GM12873 (cell line): ENCODE results near the gene ZNF428.

ENCODE experiments used
- TF ChIP-seq, protein P1 (sequence below): IDR thresholded peaks from 2 replicates; pipeline ENCODE4 v1.5.1; 2012; ENCODE audit warnings: low read depth, mild to moderate bottlenecking, moderate library complexity, low read length, control low read depth; ENCODE audit not compliant: insufficient read depth; ENCODE audit errors: missing control alignments

The ZNF428 gene

DNA sequence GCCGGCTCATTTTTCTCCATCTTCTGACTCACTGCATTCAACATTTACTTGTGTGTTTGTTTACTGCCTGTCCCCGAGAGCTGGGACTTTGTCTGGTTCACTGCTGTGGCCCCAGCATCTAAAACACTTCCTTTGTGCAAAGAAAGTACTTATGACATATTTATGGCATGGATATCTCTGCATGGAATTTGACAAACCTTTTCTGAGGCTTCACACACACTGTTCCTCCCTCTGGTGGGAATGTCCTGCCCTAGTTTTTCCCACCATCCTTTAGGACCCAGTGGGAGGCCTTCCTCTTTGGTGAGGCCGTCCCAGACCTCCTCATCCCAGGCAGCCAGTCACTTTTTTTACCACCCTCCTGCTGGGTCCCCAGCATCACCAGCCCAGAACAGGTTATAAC lies 8.9 kb downstream of the ZNF428 start:
- TF ChIP-seq, protein P1, sequence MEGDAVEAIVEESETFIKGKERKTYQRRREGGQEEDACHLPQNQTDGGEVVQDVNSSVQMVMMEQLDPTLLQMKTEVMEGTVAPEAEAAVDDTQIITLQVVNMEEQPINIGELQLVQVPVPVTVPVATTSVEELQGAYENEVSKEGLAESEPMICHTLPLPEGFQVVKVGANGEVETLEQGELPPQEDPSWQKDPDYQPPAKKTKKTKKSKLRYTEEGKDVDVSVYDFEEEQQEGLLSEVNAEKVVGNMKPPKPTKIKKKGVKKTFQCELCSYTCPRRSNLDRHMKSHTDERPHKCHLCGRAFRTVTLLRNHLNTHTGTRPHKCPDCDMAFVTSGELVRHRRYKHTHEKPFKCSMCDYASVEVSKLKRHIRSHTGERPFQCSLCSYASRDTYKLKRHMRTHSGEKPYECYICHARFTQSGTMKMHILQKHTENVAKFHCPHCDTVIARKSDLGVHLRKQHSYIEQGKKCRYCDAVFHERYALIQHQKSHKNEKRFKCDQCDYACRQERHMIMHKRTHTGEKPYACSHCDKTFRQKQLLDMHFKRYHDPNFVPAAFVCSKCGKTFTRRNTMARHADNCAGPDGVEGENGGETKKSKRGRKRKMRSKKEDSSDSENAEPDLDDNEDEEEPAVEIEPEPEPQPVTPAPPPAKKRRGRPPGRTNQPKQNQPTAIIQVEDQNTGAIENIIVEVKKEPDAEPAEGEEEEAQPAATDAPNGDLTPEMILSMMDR: no peak

DNA sequence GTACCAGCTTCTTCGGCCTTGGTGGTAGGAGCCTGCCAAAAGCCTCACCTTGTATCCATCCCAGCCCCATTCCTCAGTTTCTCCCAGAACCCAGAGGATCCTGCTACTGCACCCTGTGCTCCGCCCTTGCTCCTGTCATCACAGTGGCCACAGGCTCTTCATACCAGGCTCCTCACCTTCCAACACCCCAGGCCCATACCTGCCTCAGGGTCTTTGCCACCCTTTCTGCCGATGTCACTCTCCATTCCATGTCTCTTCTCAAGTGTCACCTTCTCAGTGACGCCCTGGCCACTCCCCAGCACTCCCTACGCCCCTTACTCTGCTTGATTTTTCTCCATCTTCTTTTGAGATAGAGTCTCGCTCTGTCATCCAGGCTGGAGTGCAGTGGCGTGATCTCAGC lies 9.6 kb downstream of the ZNF428 start:
- TF ChIP-seq, protein P1: no peak

DNA sequence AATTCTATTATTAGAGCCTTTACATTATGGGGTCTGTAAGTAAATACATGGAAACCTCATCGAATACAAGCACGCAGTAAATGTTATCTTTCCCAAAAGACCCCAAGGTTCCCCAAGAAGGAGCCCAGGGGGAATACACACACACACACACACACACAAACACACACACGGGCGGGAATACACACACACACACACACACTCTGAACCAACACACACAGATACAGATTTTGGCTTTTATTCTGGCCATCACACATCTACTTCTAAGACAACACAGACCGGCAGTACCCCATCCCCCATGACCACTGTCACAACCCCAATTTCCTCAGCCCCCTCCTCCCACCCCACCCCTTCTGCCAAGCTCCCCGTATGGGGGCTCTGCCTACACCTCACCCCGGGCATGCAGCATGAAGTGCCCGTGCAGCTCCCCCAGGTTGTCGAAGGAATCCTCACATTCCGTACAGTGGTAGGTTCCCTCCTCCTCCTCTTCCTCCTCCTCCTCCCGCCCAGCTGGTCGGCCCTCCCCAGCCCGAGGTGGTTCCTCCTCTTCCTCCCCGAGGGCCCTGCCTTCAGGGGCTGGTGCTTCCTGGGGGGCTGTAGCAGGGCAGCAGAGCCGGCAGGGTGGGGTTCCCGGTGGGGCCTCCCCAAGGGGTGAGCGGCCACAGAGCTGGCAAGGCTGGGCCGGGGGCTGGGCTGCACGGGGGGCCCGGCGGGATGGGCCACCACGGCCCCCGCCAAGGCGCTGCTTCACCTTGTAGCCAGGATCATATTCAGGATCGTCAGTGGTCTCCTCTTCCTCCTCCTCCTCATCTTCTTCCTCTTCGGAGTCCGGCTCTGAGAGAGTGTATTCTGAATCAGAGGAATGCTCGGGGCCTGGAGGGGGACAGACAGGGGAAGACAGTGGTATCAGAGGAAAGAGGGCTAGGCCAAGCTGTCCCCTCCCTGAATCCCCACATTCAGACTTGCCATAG lies 11.9 kb downstream of the ZNF428 start:
- TF ChIP-seq, protein P1: no peak

DNA sequence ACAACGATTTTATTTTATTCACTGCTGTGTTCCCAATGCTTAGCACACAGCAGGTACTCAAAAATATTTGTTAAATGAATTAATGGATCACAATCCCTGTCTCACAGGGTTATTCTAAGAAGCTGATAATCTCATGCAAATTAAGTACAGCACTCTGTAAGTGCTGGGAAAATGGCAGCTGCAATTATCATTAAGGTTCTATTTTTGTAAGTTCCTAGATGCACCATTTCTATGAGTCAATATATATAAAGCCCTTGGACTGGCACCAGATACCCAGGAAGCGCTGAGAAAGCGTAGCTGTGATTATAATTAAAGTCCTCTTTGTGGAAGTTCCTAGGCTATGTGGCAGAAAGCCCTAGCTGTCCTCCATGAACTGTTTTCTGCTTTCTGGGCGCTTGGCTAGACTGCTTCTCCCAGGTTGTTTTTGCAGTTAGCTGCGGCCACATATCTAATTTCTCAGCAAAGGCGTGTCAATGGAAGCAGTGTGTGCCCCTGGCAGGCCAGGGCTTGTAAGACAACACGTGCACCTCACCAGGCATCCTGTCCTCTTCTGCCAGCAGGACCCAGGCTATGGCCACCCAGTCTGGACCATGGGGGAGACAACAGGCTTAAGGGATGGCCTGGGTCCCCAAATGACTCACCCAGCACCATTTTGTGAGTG lies 12.7 kb downstream of the ZNF428 start:
- TF ChIP-seq, protein P1: no peak

DNA sequence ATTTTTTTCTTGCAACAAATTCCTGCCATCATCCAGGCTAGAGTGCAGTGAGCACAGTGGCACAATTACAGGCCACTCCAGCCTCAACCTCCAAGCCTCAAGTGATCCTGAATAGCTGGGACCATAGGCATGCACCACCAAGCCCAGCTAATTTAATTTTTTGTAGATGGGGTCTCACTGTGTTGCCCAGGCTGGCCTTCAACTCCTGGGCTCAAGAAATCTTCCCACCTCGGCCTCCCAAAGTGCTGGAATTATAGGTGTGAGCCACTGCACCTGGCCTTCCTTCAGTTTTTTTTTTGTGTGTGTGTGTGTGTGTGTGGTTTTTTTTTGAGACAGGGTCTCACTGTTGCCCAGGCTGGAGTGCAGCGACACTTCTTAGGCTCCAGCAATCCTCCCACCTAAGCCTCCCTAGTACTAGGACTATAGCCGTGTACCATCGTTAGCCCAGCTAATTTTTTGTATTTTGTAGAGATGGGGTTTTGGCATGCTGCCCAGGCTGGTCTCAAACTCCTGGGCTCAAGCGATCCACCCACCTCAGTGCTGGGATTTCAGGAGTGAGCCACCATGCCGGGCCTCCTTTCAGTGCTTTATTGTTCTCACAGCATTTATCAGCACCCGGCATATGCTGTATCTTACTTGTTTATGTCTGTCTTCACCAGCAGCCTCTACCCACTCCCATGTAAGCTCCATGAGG lies 13.4 kb downstream of the ZNF428 start:
- TF ChIP-seq, protein P1: no peak

DNA sequence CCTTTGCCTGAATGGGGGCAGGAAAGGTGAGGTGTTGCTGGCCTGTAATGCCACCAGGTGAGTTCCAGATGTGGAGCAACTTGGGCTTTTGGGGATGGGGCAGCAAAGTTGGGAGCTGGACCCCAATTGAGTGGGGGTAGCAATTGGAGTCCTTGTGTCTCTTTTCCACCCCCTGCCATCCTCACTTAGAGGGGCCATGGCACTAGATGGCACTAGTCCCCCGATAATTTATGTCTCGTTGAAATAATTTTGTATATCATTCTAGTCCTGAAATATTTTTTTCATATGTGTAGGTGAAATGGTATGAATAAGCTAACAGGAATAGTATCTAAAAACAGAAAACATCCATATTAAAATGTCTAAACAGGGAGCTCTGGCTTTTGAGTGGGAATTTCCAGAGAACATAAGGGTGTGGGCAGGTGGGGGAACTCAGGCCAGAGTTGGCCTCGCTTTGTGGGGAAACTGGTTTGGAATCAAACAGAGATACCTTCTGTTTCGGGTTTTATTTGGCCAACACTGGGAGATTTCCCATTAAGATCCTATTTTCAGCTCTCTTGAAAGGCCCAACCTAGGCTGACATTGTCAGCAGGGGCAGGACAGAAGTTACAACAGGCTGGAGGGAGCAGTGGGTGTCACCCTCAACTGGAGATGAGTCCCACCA lies 19.7 kb downstream of the ZNF428 start:
- TF ChIP-seq, protein P1: no peak
